ENCODE measurements around the gene CIROP. TPM values are rescaled to one million over a fixed set of nuclear protein-coding genes. Genes with fewer than 3 reads are reported as not detected.

The CIROP gene
- total RNA-seq, 1 donor from 2014 or later, result not detected

- Mint-ChIP-seq H3K4me3 (ENCODE audit: low read depth) (no peak overlapping the region), H3K9me3 (ENCODE audit: low read depth) (no peaks in the 10 kb centered on the region), H3K4me1 (ENCODE audit: low read depth) (peaks cover 8% of the 10 kb centered on the region), H3K36me3 (ENCODE audit: insufficient read depth) (no peaks in the 10 kb centered on the region), H3K27ac (peak overlapping the region; percentile 68), H3K27me3 (peaks cover 8% of the 10 kb centered on the region)
- TF ChIP-seq, protein P1, sequence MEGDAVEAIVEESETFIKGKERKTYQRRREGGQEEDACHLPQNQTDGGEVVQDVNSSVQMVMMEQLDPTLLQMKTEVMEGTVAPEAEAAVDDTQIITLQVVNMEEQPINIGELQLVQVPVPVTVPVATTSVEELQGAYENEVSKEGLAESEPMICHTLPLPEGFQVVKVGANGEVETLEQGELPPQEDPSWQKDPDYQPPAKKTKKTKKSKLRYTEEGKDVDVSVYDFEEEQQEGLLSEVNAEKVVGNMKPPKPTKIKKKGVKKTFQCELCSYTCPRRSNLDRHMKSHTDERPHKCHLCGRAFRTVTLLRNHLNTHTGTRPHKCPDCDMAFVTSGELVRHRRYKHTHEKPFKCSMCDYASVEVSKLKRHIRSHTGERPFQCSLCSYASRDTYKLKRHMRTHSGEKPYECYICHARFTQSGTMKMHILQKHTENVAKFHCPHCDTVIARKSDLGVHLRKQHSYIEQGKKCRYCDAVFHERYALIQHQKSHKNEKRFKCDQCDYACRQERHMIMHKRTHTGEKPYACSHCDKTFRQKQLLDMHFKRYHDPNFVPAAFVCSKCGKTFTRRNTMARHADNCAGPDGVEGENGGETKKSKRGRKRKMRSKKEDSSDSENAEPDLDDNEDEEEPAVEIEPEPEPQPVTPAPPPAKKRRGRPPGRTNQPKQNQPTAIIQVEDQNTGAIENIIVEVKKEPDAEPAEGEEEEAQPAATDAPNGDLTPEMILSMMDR (IDR thresholded peaks at IDR 0.05; ENCODE audit: unreplicated experiment), result no peak
- no peak for DNase-seq (ENCODE audit: low spot score, unreplicated experiment)
These were observed 16.6 kb upstream of the CIROP start for GRCh38 chr14:23121361-23121771.

DNA sequence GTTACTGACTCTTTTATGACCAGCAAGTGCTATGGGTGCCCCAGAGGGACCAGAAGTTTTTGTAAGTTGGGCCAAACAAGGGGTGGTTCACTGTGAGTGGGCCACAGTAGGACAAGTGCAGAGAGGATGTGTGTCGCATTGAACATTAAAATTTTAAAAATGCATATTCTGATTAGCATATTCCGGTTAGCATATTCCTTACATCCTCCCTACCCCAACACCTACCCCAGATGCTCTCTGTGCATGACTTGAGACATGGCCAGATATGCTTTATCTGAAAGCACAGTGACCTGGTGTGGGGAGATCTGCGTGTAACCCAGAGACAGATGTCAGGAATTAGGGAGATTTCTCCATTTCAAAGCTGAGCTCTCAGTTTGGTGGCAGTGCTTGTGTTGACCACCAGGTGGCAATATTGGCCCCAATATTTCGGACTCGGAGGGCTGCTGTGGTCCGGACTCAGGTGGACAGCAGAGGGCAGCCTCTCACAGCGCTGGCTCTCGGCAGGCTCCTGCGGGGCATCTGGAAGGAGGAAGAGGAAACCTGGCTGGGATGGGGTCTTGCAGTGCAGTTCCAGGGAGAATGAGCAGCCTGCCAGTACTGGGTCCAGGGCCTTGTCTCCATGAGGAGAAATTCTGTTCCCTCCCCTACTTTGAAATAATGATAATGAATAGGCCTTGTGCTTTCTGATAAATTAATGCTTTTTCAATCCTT is 15.9 kb upstream of the CIROP start:
- DNase-seq (ENCODE audit: low spot score, unreplicated experiment), result peak; percentile 83
- Mint-ChIP-seq H3K4me3 (ENCODE audit: low read depth) (no peak overlapping the region), H3K4me1 (ENCODE audit: low read depth) (peaks cover 8% of the 10 kb centered on the region), H3K9me3 (ENCODE audit: low read depth) (no peaks in the 10 kb centered on the region), H3K27ac (peak overlapping the region; percentile 68), H3K27me3 (peaks cover 15% of the 10 kb centered on the region), H3K36me3 (ENCODE audit: insufficient read depth) (no peaks in the 10 kb centered on the region)
- TF ChIP-seq, protein P1 (IDR thresholded peaks at IDR 0.05; ENCODE audit: unreplicated experiment), result peak; percentile 100

GRCh38 chr14:23119363-23120327 is 14.9 kb upstream of the CIROP start:
- H3K4me3 Mint-ChIP-seq (ENCODE audit: low read depth), result no peak overlapping the region
- no peaks in the 10 kb centered on the region for H3K9me3 Mint-ChIP-seq (ENCODE audit: low read depth)
- TF ChIP-seq, protein P1 (IDR thresholded peaks at IDR 0.05; ENCODE audit: unreplicated experiment), result no peak
- H3K4me1 Mint-ChIP-seq (ENCODE audit: low read depth), result peaks cover 8% of the 10 kb centered on the region
- no peak for DNase-seq (ENCODE audit: low spot score, unreplicated experiment)
- no peak overlapping the region for H3K27ac Mint-ChIP-seq
- H3K27me3 Mint-ChIP-seq, result peaks cover 19% of the 10 kb centered on the region
- H3K36me3 Mint-ChIP-seq (ENCODE audit: insufficient read depth), result no peaks in the 10 kb centered on the region

GRCh38 chr14:23118506-23119362 is 13.9 kb upstream of the CIROP start, which contains the start of gene CEBPE:
Gene CEBPE, minus strand, starts transcription at chr14:23119255. Its CDS starts 164 bp downstream, at chr14:23119091.
- Mint-ChIP-seq H3K27ac (no peak within 1 kb of the TSS), H3K27me3 (peaks cover 23% of the 10 kb centered on the region), H3K9me3 (ENCODE audit: low read depth) (no peaks in the 10 kb centered on the region), H3K4me1 (ENCODE audit: low read depth) (peaks cover 8% of the 10 kb centered on the region), H3K36me3 (ENCODE audit: insufficient read depth) (no peaks in the 10 kb centered on the region), H3K4me3 (ENCODE audit: low read depth) (no peak within 1 kb of the TSS)
- TF ChIP-seq, protein P1 (IDR thresholded peaks at IDR 0.05; ENCODE audit: unreplicated experiment), result no peak
- no peak for DNase-seq (ENCODE audit: low spot score, unreplicated experiment)

All from progenitor cell of endocrine pancreas (in vitro differentiated cells).